H54 (cell line): ENCODE data around the gene DDX10.
"Not testable (repeated sequence)": the region's sequence is repeated elsewhere in the genome, so short reads cannot be mapped to it uniquely, and the experiment has no call there.

Source experiments
- DNase-seq: peaks from one replicate; pipeline ENCODE4 v3.0.0; 2011; ENCODE audit warnings: low spot score, mixed read lengths; ENCODE audit not compliant: insufficient read length
- FAIRE-seq: peaks from 3 replicates; lab custom pipeline; 2011; peaks lifted over from hg19 to GRCh38; lab: Jason Lieb, UNC
- POLR2A ChIP-seq: IDR thresholded peaks from 2 replicates; pipeline ENCODE4 v1.6.1; 2011; ENCODE audit warnings: low read depth, mild to moderate bottlenecking, low read length

Gene DDX10

DNA sequence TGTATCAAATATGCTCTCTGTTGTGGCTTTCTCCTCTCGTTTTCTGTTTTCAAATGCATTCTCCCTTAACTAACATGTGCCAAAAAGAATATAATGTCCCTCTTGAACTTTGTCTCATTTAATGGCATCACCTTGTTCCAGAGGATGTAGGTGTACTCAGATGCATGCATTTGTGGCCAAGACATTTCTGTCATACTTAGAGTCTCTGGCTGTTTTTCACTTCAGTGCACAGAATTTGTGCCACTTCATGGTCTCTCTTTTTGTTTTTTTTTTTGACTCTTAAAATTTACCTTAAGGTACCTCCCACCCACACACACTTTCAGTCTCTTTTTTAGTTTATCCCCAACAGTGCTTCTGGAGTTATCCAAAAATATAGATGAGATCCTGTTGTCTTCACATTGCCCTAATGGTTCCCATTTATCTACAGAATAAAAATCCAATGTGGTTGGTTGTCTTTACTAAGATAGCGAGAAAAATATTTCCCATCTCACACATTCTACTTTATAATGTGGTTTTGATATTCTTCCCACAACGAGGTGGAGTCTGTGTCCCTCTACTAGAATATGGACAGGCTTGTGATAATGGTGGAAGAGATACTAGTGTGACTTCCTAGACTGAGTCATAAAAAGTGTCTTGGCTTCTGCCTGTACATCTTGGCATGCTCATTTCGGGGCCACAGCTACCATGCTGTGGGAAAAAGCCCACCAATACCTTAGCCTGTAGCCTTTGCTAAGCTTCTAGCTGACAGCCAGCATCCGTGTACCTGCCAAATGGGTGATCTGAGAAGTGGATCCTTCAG, 125.8 kb downstream of the DDX10 start:
- no peak for TF ChIP-seq POLR2A
- FAIRE-seq (no peak), DNase-seq (no peak)

GRCh38 chr11:108793138-108793537, 128.3 kb downstream of the DDX10 start:
- DNase-seq (no peak), FAIRE-seq (no peak)
- no peak for TF ChIP-seq POLR2A

DNA sequence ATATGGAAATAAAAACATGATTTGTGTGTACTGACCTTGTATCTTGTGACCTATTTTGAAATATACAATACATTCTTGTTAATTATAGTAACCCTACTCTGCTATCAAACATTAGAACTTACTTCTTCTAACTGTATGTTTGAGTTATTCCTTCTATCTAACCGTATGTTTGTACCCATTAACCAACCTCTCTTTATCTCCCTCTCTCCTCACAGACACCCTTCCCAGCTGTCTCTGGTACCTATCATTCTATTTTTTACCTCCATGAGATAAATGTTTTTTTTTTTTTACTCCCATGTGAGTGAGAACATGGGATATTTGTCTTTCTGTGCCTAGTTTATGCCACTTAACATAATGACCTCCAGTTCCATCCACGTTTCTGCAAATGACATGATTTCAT, 128.7 kb downstream of the DDX10 start:
- no peak for TF ChIP-seq POLR2A
- DNase-seq (no peak), FAIRE-seq (no peak)

DNA sequence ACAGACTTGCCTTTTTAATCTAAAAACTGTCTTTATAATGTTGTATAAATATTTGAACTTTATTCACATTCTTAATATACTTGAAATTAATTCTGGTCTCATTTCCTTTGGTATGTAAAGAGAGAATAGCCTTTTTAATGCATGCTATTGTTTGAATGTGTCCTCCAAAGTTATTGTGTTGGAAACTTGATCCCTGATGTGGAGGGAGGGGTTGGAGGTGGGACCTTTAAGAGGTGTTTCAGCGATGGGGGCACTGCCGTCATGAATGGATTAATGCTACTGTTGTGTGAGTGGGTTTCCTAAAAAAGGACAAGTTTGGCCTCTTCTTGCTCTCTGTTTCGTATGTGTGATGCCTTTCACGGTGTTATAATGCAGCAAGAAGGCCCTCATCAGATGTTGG, 131.7 kb downstream of the DDX10 start:
- FAIRE-seq = no peak
- no peak for TF ChIP-seq POLR2A

GRCh38 chr11:108797578-108798100, 132.8 kb downstream of the DDX10 start:
- no peak for FAIRE-seq
- no peak for DNase-seq
- no peak for TF ChIP-seq POLR2A

More for the DNA sequence above, 131.7 kb downstream of the DDX10 start:
- no peak for DNase-seq

- FAIRE-seq = no peak
- DNase-seq = no peak
- no peak for TF ChIP-seq POLR2A
Measured at GRCh38 chr11:108802492-108802891, 137.6 kb downstream of the DDX10 start.

GRCh38 chr11:108803776-108804175, 138.9 kb downstream of the DDX10 start:
- DNase-seq (no peak), FAIRE-seq (no peak)
- no peak for TF ChIP-seq POLR2A

DNA sequence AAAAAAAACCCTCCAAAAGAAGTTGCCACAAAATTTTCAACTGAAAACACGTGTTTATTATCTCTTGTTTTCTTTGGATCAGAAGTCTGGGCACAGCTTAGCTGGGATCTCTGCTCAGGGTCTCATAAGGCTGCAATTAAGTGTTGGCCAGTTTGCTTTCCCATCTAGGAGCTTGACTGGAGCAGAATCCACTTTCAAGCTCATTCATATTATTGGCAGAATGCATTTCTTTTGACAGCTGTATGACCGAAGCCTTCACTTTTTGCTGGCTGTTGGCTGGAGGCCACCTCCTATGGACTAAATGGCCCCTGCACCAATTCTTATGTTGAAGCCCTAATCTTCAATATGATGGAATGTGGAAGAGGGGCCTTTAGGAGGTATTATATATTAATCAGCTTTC, 139.6 kb downstream of the DDX10 start:
- DNase-seq = no peak
- TF ChIP-seq POLR2A = no peak
- FAIRE-seq = no peak

DNA sequence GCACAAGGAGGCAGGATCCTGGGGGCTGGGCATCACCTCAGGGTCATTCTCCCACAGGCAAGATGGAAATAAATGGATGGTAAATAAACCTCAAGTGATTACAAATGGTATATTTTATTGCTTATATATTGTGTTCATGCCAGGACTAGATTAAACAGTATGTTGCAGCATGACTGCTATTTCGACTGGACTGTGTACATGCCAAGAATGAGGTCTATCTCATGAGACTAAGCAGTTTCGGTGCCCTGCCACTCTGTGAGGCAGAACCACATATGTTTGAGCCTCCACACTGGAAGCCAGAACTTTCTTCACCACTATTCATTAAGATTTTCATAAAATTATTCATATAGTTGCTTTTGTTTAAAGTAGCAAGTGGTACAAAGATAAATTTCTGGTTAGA, 140.2 kb downstream of the DDX10 start:
- FAIRE-seq (no peak), DNase-seq (no peak)
- no peak for TF ChIP-seq POLR2A

DNA sequence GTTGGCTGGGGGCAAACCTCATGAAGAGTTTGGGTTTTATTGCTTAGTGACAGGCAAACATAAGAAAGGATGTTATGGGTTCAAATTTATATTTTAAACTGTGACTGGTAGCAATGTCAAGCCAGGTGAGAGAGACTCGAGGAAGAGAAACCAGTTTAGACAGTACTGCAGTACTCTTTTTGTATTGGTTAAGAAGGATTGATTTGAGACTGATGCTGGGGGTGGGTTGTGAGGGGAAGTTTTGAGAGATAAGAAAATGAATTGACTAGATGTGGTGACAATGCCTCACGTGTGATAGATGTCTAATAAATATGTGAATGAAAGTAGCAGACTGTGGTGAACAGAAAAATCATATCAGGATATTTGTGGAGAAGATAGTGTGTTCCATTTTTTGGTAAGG, 142.4 kb downstream of the DDX10 start:
- no peak for TF ChIP-seq POLR2A
- no peak for DNase-seq
- FAIRE-seq = no peak

DNA sequence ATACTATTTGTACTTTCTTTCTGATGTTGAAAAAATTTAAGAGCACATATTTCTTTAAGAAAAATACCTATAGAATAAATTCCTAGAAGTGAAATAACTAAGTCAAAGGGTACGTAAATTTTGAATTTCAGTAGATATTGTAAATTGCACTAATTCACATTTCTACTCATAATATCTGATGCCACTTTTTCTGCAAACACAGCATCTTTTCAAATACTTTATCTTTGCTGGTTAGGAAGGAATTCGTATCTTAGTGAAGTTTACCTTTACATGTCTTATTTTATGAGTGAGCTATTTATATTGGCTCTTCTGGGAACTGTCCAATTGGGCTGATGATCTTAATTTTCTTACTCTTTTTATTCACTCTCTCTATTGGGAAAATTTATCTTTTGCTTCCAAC, 148.2 kb downstream of the DDX10 start:
- DNase-seq = no peak
- no peak for TF ChIP-seq POLR2A
- FAIRE-seq = no peak

GRCh38 chr11:108817976-108818375, 153.1 kb downstream of the DDX10 start:
- DNase-seq (no peak), FAIRE-seq (no peak)
- no peak for TF ChIP-seq POLR2A

GRCh38 chr11:108818971-108819370, 154.1 kb downstream of the DDX10 start:
- DNase-seq (no peak), FAIRE-seq (no peak)
- no peak for TF ChIP-seq POLR2A

DNA sequence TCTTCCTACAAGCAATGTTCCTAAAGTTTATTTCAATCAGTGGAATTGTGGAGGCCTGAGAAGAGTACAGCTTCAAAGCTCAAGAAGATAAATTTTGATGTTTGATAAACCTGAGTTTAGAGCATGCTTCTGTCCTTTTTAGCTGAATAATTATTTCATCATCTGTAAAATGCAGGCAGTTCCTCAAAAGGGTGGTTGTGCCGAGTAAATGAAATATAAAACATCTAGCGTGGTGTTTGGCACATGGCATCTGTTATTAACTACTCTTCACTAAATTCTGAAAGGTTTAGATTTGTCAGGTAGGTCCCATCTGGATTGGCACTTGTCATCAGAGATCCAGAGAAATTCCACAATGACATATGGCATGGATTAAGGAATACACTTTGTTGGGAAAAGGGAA, 155.1 kb downstream of the DDX10 start:
- FAIRE-seq = no peak
- no peak for TF ChIP-seq POLR2A
- no peak for DNase-seq

DNA sequence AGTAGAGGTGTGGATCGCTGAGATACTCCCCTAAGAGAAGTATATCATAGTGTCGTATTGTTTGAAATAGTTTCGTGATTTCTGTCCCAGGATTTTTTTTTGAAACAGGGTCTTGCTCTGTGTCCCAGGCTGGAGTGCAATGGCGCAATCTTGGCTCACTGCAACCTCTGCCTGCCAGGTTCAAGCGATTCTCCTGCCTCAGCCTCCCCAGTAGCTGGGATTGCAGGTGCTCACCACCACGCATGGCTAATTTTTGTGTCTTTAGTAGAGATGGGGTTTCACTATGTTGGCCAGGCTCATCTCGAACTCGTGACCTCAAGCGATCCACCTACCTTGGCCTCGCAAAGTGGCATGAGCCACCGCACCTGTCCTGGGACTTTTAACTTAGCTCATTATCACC, 159.1 kb downstream of the DDX10 start:
- DNase-seq, FAIRE-seq: not testable (repeated sequence)
